OCI-LY7 (cell line): Measurements from ENCODE around the gene STARD9. TPM values are rescaled to one million over a fixed set of nuclear protein-coding genes. Genes with fewer than 3 reads are reported as not detected.
A peak's percentile ranks its signal among the peaks of the same experiment; 100 is the strongest.

Experiments
- BruUV-seq: library from RNA; stranded (reverse); fragments of 400-500 nt; replicated peaks from 2 replicates; lab custom pipeline; 2021; lab: Mats Ljungman, UMichigan
- CTCF ChIA-PET: fragments of 300-600 bp; sonication (Branson Sonifier 250); formaldehyde crosslinking; loops from one replicate; lab custom pipeline; 2022; ENCODE audit warnings: antibody characterized with exemption; ENCODE audit not compliant: unreplicated experiment; lab: Charles Lee
- POLR2A ChIA-PET: fragments of 300-600 bp; sonication (Branson Sonifier 250); formaldehyde crosslinking; loops from one replicate; lab custom pipeline; 2022; ENCODE audit warnings: antibody characterized with exemption; lab: Charles Lee
- DNase-seq: peaks from one replicate; pipeline ENCODE4 v3.0.0-alpha.2; 2015; ENCODE audit warnings: low spot score
- H2AFZ ChIP-seq: fragments of 200-600 bp; sonication (generic), shearing (Covaris generic); 2 replicates; pipeline ENCODE4 v1.6.1; 2014; ENCODE audit warnings: mild to moderate bottlenecking, antibody characterized with exemption, low read length, moderate library complexity
- H3K27ac ChIP-seq: fragments of 200-600 bp; sonication (generic); 2 replicates; pipeline ENCODE4 v1.5.1; 2014; ENCODE audit warnings: mixed run types, low read depth, mild to moderate bottlenecking, moderate library complexity, low read length, inconsistent platforms; ENCODE audit not compliant: poor library complexity, severe bottlenecking
- H3K36me3 ChIP-seq: fragments of 200-600 bp; sonication (generic); 2 replicates; pipeline ENCODE4 v1.6.1; 2014; ENCODE audit warnings: mild to moderate bottlenecking, antibody characterized with exemption, low read length, moderate library complexity, mixed read lengths; ENCODE audit not compliant: insufficient read depth
- H3K4me1 ChIP-seq: fragments of 200-600 bp; sonication (generic); 2 replicates; pipeline ENCODE4 v1.5.1; 2014; ENCODE audit warnings: mild to moderate bottlenecking, low read length; ENCODE audit not compliant: insufficient read depth, poor library complexity, severe bottlenecking
- H3K4me2 ChIP-seq: fragments of 200-600 bp; sonication (generic); 2 replicates; pipeline ENCODE4 v1.6.1; 2014; ENCODE audit warnings: mild to moderate bottlenecking, low read length
- H3K4me3 ChIP-seq: fragments of 200-600 bp; sonication (generic); 2 replicates; pipeline ENCODE4 v1.5.1; 2014; ENCODE audit warnings: mild to moderate bottlenecking, low read depth, low read length; ENCODE audit not compliant: poor library complexity, severe bottlenecking
- H3K79me2 ChIP-seq: fragments of 200-600 bp; sonication (generic); 2 replicates; pipeline ENCODE4 v1.6.1; 2016; ENCODE audit warnings: low read depth, mild to moderate bottlenecking, low read length, moderate library complexity, mixed read lengths; ENCODE audit not compliant: insufficient read depth
- H3K9me2 ChIP-seq: fragments of 200-600 bp; sonication (generic); 2 replicates; pipeline ENCODE4 v1.6.1; 2016; ENCODE audit warnings: mild to moderate bottlenecking, low read length, mixed read lengths; ENCODE audit not compliant: insufficient read depth
- H3K9me3 ChIP-seq: fragments of 200-600 bp; sonication (generic); 2 replicates; pipeline ENCODE4 v1.6.1; 2014; ENCODE audit warnings: mild to moderate bottlenecking, mixed run types, low read length, mixed read lengths
- H4K20me1 ChIP-seq: fragments of 200-600 bp; sonication (generic); 2 replicates; pipeline ENCODE4 v1.6.1; 2014; ENCODE audit warnings: mild to moderate bottlenecking, antibody characterized with exemption, low read length, moderate library complexity, mixed read lengths; ENCODE audit not compliant: insufficient read depth
- CTCF ChIP-seq: fragments of 200-600 bp; sonication (generic); conservative IDR thresholded peaks from 2 replicates; pipeline ENCODE4 v1.5.1; 2014; ENCODE audit warnings: mild to moderate bottlenecking, antibody characterized with exemption, low read length, moderate library complexity, mixed read lengths
- EZH2phosphoT487 ChIP-seq: fragments of 200-600 bp; sonication (generic); IDR thresholded peaks from 2 replicates; pipeline ENCODE4 v1.6.1; 2018; ENCODE audit warnings: low read depth, borderline replicate concordance, mild to moderate bottlenecking, mixed run types, antibody characterized with exemption, low read length, moderate library complexity, mixed read lengths
- intact Hi-C: fragments of 100-400 bp; cut with micrococcal nuclease; formaldehyde crosslinking; loops from one replicate; pipeline ENCODE4 v1.10.0; 2022; ENCODE audit not compliant: unreplicated experiment
- total RNA-seq, 2 experiments: library from RNA; depleted of rRNA in 1 of 2; stranded (reverse); fragments of >200 nt in 1 of 2; shearing (Covaris generic) in 1 of 2; gene quantifications; 2 replicates each; pipeline ENCODE4 v1.2.3, GENCODE V29; 2014 to 2022

Gene STARD9
- total RNA-seq, 2 experiments from 2014 or later = 8.9 to 15.3 TPM

- POLR2A ChIA-PET = interaction anchor here (0.6 kb wide), 1 partner anchor 895 kb away, joined by 3 read pairs; no protein-coding TSS in a partner anchor
- H2AFZ ChIP-seq = no peak overlapping the region
- DNase-seq = no peak
- H4K20me1 ChIP-seq = no peaks in the 10 kb centered on the region
- H3K4me1 ChIP-seq = no peaks in the 10 kb centered on the region
- H3K9me3 ChIP-seq = no peaks in the 10 kb centered on the region
- peaks cover 42% of the 10 kb centered on the region for H3K79me2 ChIP-seq
- peaks cover 89% of the 10 kb centered on the region for H3K36me3 ChIP-seq
- CTCF ChIA-PET = no interaction called here
- H3K27ac ChIP-seq = no peak overlapping the region
- intact Hi-C loops = loop anchor here (10.0 kb wide), 1 partner anchor 284 kb away; the partner anchor contains the start of genes GANC and TMEM87A
- H3K4me2 ChIP-seq = no peak overlapping the region
- no peaks in the 10 kb centered on the region for H3K9me2 ChIP-seq
- TF ChIP-seq EZH2phosphoT487 = no peak
- no peak for TF ChIP-seq CTCF
- no TSS peak for BruUV-seq
- H3K4me3 ChIP-seq = no peak overlapping the region
These were observed 16.7 kb upstream of the STARD9 start for GRCh38 chr15:42558739-42559138.

- no peak for DNase-seq
- peaks cover 11% of the 10 kb centered on the region; the same call in 1 of the 2 replicates for H3K79me2 ChIP-seq
- peak overlapping the region; percentile 62 for H2AFZ ChIP-seq
- ChIA-PET POLR2A (interaction anchor here (1.0 to 1.6 kb wide), 4 partner anchors 8 to 32 kb away, joined by 3 to 5 read pairs (median 4); no protein-coding TSS in a partner anchor), CTCF (no interaction called here)
- H3K27ac ChIP-seq = no peak overlapping the region
- no TSS peak for BruUV-seq
- no peaks in the 10 kb centered on the region for H4K20me1 ChIP-seq
- H3K4me1 ChIP-seq = peaks cover 36% of the 10 kb centered on the region
- peak overlapping the region; percentile 78 for H3K4me2 ChIP-seq
- intact Hi-C loops = loop anchor here (5.0 kb wide), 2 partner anchors 76 to 341 kb away; no protein-coding TSS in a partner anchor
- H3K36me3 ChIP-seq = no peaks in the 10 kb centered on the region; the same call in 1 of the 2 replicates
- no peaks in the 10 kb centered on the region for H3K9me2 ChIP-seq
- H3K9me3 ChIP-seq = no peaks in the 10 kb centered on the region; the same call in 1 of the 2 replicates
- TF ChIP-seq CTCF (no peak), EZH2phosphoT487 (no peak)
- peak overlapping the region; percentile 79 for H3K4me3 ChIP-seq
These were observed 711 bp downstream of the STARD9 start for GRCh38 chr15:42576040-42576594.

GRCh38 chr15:42576776-42577175, 1.4 kb downstream of the STARD9 start:
- no peaks in the 10 kb centered on the region; the same call in 1 of the 2 replicates for H3K36me3 ChIP-seq
- CTCF ChIA-PET = no interaction called here
- H3K9me3 ChIP-seq = no peaks in the 10 kb centered on the region; the same call in 1 of the 2 replicates
- peak; percentile 36 for DNase-seq
- no peak overlapping the region for H2AFZ ChIP-seq
- H3K9me2 ChIP-seq = no peaks in the 10 kb centered on the region
- intact Hi-C loops = loop anchor here (5.0 kb wide), 2 partner anchors 76 to 341 kb away; no protein-coding TSS in a partner anchor
- H4K20me1 ChIP-seq = no peaks in the 10 kb centered on the region
- BruUV-seq = no TSS peak
- peaks cover 11% of the 10 kb centered on the region; the same call in 1 of the 2 replicates for H3K79me2 ChIP-seq
- peak overlapping the region; percentile 79 for H3K4me3 ChIP-seq
- H3K4me1 ChIP-seq = peaks cover 40% of the 10 kb centered on the region
- POLR2A ChIA-PET = no interaction called here
- H3K4me2 ChIP-seq = peak overlapping the region; percentile 78
- TF ChIP-seq EZH2phosphoT487 = no peak
- TF ChIP-seq CTCF = no peak
- H3K27ac ChIP-seq = no peak overlapping the region
